GM12872 (cell line): Measurements from ENCODE around the gene YBEY.

ENCODE experiments used
- CTCF ChIP-seq: IDR thresholded peaks from 3 replicates; pipeline ENCODE4 v1.5.1; 2011; ENCODE audit warnings: low read depth, mild to moderate bottlenecking, low read length, moderate library complexity; ENCODE audit not compliant: insufficient read depth

The YBEY gene

GRCh38 chr21:46266946-46267345, 19.2 kb upstream of the YBEY start:
- no peak for TF ChIP-seq CTCF

- TF ChIP-seq CTCF = no peak
Measured at GRCh38 chr21:46268371-46268770, 17.8 kb upstream of the YBEY start.

- no peak for TF ChIP-seq CTCF
Measured at GRCh38 chr21:46269466-46269865, 16.7 kb upstream of the YBEY start.

- no peak for TF ChIP-seq CTCF
Measured at GRCh38 chr21:46273341-46273740, 12.8 kb upstream of the YBEY start.

- TF ChIP-seq CTCF = no peak
Measured at GRCh38 chr21:46274797-46275390, 11.2 kb upstream of the YBEY start.

GRCh38 chr21:46284077-46284644, 2.0 kb upstream of the YBEY start:
- no peak for TF ChIP-seq CTCF

- no peak for TF ChIP-seq CTCF
Measured at GRCh38 chr21:46284733-46285132, 1.4 kb upstream of the YBEY start.

- no peak for TF ChIP-seq CTCF
Measured at GRCh38 chr21:46285206-46285661, 908 bp upstream of the YBEY start, which contains the start of gene MCM3AP. TSS of gene MCM3AP (minus strand) at chr21:46285611. CDS start at chr21:46285286, 325 bp downstream.
